NCI-H2107 (cell line): Measurements from ENCODE around the gene BCS1L.

ENCODE experiments used
- DNase-seq: peaks from one replicate; lab custom pipeline; 2025; lab: John Stamatoyannopoulos, UW

Gene BCS1L

GRCh38 chr2:218662377-218662776 lies 2.9 kb downstream of the BCS1L start:
- no peak for DNase-seq

DNA sequence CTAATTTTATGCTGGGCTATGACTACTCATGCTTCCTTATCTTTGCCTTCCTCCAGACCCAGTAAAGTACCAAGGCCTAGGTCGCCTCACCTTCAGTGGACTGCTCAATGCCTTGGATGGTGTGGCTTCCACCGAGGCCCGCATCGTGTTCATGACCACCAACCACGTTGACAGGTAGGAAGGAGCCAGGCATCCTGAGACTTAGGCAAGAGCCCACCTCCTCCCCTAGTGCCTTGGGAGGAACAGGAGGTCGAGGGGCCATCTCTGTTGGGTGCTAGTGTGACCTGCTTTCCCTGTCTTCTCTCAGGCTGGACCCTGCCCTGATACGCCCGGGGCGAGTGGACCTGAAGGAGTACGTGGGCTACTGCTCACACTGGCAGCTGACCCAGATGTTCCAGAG lies 3.3 kb downstream of the BCS1L start:
- DNase-seq, result no peak

DNA sequence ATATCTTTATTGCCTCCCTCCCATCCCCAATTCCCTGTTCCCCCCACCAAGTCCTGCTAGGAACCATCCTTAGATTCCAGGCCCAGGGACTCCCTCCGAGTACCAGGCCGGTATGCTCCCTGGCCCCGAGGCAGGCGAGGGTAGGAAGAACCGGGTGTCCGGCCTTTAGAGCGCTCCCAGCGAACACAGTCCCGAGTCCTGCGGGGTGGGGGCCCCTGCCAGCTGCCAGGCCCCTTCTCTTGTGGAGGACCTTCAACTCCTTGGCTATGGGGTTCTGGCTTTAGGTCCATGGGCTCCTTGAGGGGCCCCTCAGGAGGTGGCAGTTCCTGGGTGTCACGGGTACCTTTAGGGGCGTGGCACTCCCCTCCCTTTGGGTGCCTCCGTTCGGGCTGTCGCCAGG lies 4.4 kb downstream of the BCS1L start:
- DNase-seq, result no peak

- DNase-seq, result no peak
Measured at GRCh38 chr2:218664653-218665052, 5.2 kb downstream of the BCS1L start.

- no peak for DNase-seq
Measured at GRCh38 chr2:218671097-218671653, 11.7 kb downstream of the BCS1L start.

DNA sequence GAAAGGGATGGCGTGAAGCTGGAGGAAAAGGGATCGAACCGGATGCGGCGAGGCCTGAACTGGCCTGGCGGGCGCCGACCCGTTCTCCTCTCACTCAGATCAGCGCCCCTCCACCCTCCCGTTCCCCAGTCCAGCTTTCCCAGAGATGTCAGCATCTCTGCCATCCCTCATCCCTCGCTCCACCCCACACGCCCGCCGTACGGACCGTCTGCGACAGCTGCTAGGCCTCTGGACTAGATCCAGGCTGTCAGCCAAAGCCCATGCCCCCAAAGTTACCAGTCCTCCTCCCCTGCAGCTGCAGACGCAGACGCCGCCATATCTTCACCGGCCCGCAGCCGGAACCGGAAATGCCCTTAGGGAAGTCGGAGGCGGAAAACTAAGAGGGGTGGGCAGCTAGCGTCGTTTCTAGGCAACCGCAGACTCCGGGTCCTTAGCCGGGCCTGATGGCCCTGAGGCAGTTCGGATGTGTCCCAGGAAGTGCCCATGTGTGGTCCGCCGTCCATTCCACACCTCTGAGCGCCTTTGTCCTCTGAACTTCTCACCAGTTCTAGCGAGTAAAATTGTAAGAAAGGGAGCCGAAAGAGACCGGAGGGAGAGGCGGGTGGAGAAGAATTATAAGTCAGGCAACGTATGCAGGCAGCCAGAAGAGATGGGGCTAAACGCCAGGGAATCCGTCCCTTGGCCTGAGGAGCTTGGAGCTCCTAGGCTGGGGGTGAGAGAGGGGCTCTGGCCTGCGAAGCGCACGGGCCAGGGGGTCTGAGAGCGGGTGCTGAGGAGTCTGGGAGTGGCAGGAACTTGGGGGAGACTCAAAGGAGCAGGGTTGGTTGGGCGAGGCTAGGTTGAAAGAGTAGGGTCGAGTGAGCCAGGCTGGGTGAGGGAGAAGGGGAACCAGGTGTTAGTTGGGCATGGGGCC lies 12.4 kb downstream of the BCS1L start, which contains the start of the genes RNF25 and STK36:
Gene RNF25 (minus strand): TSS at position 349 of the 913 bp plus-strand sequence. CDS start 32 bp downstream, at position 317.
Gene STK36 (plus strand): TSS at position 433 of the 913 bp plus-strand sequence. CDS start 744 bp downstream, outside the sequence.
- DNase-seq, result peak; percentile 65

DNA sequence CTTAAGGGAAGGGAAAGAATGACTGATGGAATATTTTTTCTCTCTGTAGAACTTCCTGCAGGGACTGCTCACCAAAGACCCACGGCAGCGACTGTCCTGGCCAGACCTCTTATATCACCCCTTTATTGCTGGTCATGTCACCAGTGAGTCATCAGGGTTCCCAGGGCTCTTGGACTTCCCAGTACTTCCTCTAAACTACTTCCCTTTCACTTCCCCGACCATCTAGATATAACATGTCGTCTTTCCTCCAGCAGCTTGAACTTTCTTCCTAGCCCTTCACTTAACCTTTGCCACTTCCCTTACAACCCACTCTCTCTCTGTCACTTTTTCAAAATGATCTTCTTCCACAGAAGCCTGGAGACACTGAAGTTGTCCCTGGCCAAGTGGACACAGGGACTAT lies 19.6 kb downstream of the BCS1L start:
- DNase-seq, result no peak

DNA sequence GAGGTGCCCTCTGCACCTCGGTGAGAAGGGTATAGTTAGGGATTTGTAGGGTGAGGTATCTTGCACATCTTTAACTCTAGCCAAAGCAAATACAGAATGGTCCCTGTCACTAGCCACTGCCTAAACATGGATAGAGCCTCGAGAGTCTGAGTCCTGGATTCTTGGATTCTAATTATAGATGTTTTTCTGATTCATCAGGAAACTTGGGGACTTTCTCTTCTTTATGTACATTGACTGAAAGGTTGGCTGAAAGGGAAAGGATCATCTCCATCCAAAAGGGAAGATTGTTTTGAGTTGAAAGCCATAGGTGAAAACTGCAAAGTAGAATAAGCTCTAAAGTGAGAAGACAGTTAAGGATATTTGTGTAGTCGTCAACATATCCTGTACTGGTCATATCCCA lies 20.6 kb downstream of the BCS1L start:
- DNase-seq, result no peak

- DNase-seq, result peak; percentile 15
Measured at GRCh38 chr2:218687400-218688060, 28.0 kb downstream of the BCS1L start.

GRCh38 chr2:218691234-218691633 lies 31.8 kb downstream of the BCS1L start:
- no peak for DNase-seq

DNA sequence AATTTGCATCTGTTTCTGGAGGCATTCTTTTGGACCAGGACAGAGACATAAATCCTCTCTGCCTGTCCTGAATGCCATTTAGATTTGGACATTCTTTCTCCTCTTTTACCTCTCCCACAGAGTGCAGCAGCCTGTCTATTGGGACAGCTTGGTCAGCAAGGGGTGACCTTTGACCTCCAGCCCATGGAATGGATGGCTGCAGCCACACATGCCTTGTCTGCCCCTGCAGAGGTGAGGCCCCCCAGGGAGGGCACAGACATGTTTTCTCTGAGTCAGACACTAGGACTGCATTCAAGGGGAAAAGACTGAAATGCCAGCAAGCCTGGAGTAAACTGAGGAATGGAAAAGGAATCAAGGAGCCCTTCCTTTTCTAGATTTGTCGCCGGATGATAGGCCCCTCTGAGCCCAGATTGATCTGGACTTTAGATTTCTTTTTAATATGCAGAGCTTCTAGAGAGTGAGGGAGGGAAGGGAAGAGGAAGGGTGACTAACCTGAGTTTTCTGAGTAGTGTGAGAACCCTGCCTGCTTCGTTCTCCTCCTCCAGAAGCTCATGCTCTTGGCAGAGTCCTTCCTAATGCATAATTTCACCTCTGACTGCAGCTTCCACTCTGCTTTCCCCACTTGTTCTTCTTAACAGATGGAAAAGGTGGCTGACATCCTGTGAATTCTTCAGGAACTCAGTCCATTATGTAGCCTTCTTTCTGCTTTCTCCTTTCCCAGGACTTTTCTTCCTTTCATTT lies 35.1 kb downstream of the BCS1L start:
- DNase-seq, result no peak

GRCh38 chr2:218698885-218699284 lies 39.4 kb downstream of the BCS1L start:
- DNase-seq, result no peak

DNA sequence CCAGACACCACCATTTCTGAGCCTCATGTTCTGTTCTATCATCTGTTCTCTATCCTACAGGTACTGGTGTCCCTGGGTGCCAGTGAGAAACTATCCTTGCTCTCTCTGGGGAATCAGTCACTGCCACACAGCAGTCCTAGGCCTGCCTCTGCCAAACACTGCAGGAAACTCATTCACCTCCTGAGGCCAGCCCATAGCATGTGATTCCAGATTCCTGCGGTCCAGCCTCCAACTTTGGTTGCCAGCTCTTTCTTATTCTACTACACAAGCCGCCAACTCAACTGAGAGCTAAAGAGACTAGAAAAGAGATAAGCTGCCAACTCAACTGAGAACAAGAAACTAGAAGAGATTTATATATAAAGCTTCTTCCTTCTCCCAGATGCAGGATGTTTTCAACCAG lies 42.3 kb downstream of the BCS1L start:
- DNase-seq, result no peak

GRCh38 chr2:218703341-218703740 lies 43.9 kb downstream of the BCS1L start:
- DNase-seq, result no peak

DNA sequence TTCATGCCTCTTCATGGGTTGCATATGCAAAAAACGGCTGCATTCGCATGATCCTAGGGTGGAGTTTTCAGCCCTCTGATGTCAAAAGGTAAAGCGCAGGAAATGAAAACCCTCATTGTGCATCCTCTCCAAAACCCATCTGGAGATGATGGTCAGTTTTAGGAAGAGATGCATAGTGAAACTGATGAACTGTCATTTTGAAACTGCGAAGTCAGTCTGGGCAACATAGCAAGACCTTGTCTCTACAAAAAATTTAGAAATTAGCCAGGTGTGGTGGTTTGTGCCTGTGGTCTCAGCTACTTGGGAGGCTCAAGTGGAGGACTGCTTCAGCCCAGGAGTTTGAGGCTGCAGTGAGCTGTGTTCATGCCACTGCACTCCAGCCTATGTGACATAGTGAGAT lies 48.6 kb downstream of the BCS1L start:
- DNase-seq, result no peak

GRCh38 chr2:218709908-218710307 lies 50.4 kb downstream of the BCS1L start:
- DNase-seq, result no peak

DNA sequence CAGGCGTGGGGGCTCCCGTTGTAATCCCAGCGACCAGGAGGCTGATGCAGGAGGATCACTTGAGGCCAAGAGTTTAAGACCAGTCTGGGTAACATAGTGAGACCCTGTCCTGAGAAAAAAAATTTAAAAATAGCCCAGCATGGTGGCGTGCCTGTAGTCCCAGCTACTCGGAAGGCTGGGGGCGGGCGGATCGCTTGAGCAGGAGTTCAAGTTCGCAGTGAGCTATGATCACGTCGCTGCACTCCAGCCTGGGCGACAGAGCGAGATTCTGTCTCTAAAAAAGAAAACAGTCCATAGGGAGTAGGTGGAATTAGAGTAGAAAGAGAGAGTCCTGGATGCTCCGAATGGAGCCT lies 50.8 kb downstream of the BCS1L start:
- DNase-seq, result no peak

- peak; percentile 89 for DNase-seq
Measured at GRCh38 chr2:218710687-218711549, 51.4 kb downstream of the BCS1L start, which contains the start of gene TTLL4. Gene TTLL4 (plus strand): TSS chr2:218710835. CDS start chr2:218737677, 26,842 bp downstream.

- no peak for DNase-seq
Measured at GRCh38 chr2:218711550-218711929, 52.1 kb downstream of the BCS1L start.
